Measurements from ENCODE around the gene SAMD1. TPM values are rescaled to one million over a fixed set of nuclear protein-coding genes. Genes with fewer than 3 reads are reported as not detected.

The SAMD1 gene
- polyA plus RNA-seq (2013, experiment 1 of 2): 57.9 TPM
- 59.2 TPM for polyA plus RNA-seq (2013, experiment 2 of 2)

- H2BK12ac ChIP-seq (ENCODE audit: low read length): peak within 1 kb of the TSS; percentile 84
- H3K27me3 ChIP-seq (ENCODE audit: control insufficient read depth in 3 of 3, insufficient read depth in 3 of 3, low read depth in 1 of 3, low read length in 3 of 3): peaks cover 0 to 4% (median 0%) of the 10 kb centered on the region in 3 experiments
- H3K18ac ChIP-seq (ENCODE audit: low read length): peak within 1 kb of the TSS; percentile 96
- H3K79me1 ChIP-seq (ENCODE audit: low read depth, low read length): peaks cover 4% of the 10 kb centered on the region
- H3K36me3 ChIP-seq (replicated peaks in 1 of 2; ENCODE audit: control insufficient read depth in 2 of 2, insufficient read depth in 2 of 2, low read length in 2 of 2): peaks cover 14 to 37% of the 10 kb centered on the region in 2 donors
- H2BK15ac ChIP-seq (ENCODE audit: low read length): peak within 1 kb of the TSS; percentile 97
- H3K9ac ChIP-seq (ENCODE audit: low read depth, low read length, poor library complexity): peak within 1 kb of the TSS; percentile 96
- peak within 1 kb of the TSS; percentile 75 for H3K23ac ChIP-seq (ENCODE audit: low read depth, low read length, poor library complexity)
- peak within 1 kb of the TSS; percentile 64 for H3K14ac ChIP-seq (ENCODE audit: low read length)
- H3K4me3 ChIP-seq (ENCODE audit: low read length in 2 of 2): peak within 1 kb of the TSS; percentile 86 to 98
- no peak within 1 kb of the TSS for H4K91ac ChIP-seq (ENCODE audit: low read depth, low read length, poor library complexity)
- WGBS, 2 donors (ENCODE audit: extremely low coverage in 2 of 2, insufficient read length in 2 of 2, insufficient replicate concordance in 1 of 2): no CpG with 5 or more reads among the region's 65 CpGs
- peak within 1 kb of the TSS; percentile 83 for H3K4me2 ChIP-seq (ENCODE audit: insufficient read depth, low read length, poor library complexity, severe bottlenecking)
- peaks cover 11% of the 10 kb centered on the region in 2 donors for H3K9me3 ChIP-seq (replicated peaks in 1 of 2; ENCODE audit: control insufficient read depth in 2 of 2, insufficient read depth in 1 of 2, low read depth in 1 of 2, low read length in 2 of 2)
- peak within 1 kb of the TSS; percentile 96 for H2AK5ac ChIP-seq (ENCODE audit: low read depth, low read length)
- H3K4me1 ChIP-seq (ENCODE audit: control insufficient read depth in 2 of 2, insufficient read depth in 1 of 2, low read depth in 1 of 2, low read length in 2 of 2): peaks cover 3 to 4% of the 10 kb centered on the region in 2 donors
- peak within 1 kb of the TSS; percentile 43 for H4K8ac ChIP-seq (ENCODE audit: low read depth, low read length)
- H3K4ac ChIP-seq (ENCODE audit: low read length): peak within 1 kb of the TSS; percentile 76
- peak within 1 kb of the TSS; percentile 82 for H3K27ac ChIP-seq (replicated peaks; ENCODE audit: low read length)
- peak; percentile 54 for DNase-seq (ENCODE audit: low spot score)
- H2BK120ac ChIP-seq (ENCODE audit: low read depth, low read length): no peak within 1 kb of the TSS
- peak within 1 kb of the TSS; percentile 66 for H2BK5ac ChIP-seq (ENCODE audit: low read length)
- H2AFZ ChIP-seq (ENCODE audit: low read length): peak within 1 kb of the TSS; percentile 96
Measured at GRCh38 chr19:14090509-14091080, at the start of gene SAMD1. TSS of gene SAMD1 (minus strand) at chr19:14090751.

DNA sequence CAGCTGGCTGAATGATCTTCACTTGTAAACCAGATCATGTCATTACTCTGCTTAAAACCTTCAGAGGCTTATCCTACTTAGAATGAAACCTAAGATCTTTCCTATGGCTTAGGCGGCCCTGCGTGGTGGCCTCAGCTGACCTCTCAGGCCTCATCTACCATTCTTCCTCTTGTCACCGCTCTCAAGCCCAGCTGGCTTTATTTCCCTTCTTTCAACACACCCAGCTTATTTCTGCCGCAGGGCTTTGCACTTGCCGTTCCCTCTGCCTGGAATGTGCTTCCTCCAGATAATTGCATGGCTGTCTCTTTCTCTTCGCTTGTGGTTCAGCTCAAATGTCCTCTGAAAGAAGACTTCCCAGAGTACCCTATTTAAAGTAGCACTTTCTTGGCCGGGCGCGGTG is 49.4 kb upstream of the SAMD1 start:
- Histone ChIP-seq H3K36me3 (replicated peaks in 1 of 2; ENCODE audit: control insufficient read depth in 2 of 2, insufficient read depth in 2 of 2, low read length in 2 of 2) (peaks cover 0 to 2% of the 10 kb centered on the region in 2 donors), H4K91ac (ENCODE audit: low read depth, low read length, poor library complexity) (no peak overlapping the region), H3K4ac (ENCODE audit: low read length) (no peak overlapping the region), H2AK5ac (ENCODE audit: low read depth, low read length) (no peak overlapping the region), H3K4me3 (ENCODE audit: low read length in 2 of 2) (no peak overlapping the region), H4K8ac (ENCODE audit: low read depth, low read length) (no peak overlapping the region), H3K23ac (ENCODE audit: low read depth, low read length, poor library complexity) (no peak overlapping the region), H3K27me3 (ENCODE audit: control insufficient read depth in 3 of 3, insufficient read depth in 3 of 3, low read depth in 1 of 3, low read length in 3 of 3) (no peaks in the 10 kb centered on the region), H3K9me3 (replicated peaks in 1 of 2; ENCODE audit: control insufficient read depth in 2 of 2, insufficient read depth in 1 of 2, low read depth in 1 of 2, low read length in 2 of 2) (no peaks in the 10 kb centered on the region), H2BK120ac (ENCODE audit: low read depth, low read length) (no peak overlapping the region), H3K27ac (replicated peaks; ENCODE audit: low read length) (peak overlapping the region; percentile 19), H3K4me2 (ENCODE audit: insufficient read depth, low read length, poor library complexity, severe bottlenecking) (no peak overlapping the region), H3K18ac (ENCODE audit: low read length) (no peak overlapping the region), H2AFZ (ENCODE audit: low read length) (no peak overlapping the region), H3K14ac (ENCODE audit: low read length) (no peak overlapping the region), H3K79me1 (ENCODE audit: low read depth, low read length) (peaks cover 4% of the 10 kb centered on the region), H2BK5ac (ENCODE audit: low read length) (no peak overlapping the region), H2BK15ac (ENCODE audit: low read length) (no peak overlapping the region), H3K9ac (ENCODE audit: low read depth, low read length, poor library complexity) (no peak overlapping the region), H2BK12ac (ENCODE audit: low read length) (no peak overlapping the region), H3K4me1 (ENCODE audit: control insufficient read depth in 2 of 2, insufficient read depth in 1 of 2, low read depth in 1 of 2, low read length in 2 of 2) (peaks cover 13 to 18% of the 10 kb centered on the region in 2 donors)
- no peak for DNase-seq (ENCODE audit: low spot score)
- no CpG with 5 or more reads among the region's 9 CpGs for WGBS, 2 donors (ENCODE audit: extremely low coverage in 2 of 2, insufficient read length in 2 of 2, insufficient replicate concordance in 1 of 2)

DNA sequence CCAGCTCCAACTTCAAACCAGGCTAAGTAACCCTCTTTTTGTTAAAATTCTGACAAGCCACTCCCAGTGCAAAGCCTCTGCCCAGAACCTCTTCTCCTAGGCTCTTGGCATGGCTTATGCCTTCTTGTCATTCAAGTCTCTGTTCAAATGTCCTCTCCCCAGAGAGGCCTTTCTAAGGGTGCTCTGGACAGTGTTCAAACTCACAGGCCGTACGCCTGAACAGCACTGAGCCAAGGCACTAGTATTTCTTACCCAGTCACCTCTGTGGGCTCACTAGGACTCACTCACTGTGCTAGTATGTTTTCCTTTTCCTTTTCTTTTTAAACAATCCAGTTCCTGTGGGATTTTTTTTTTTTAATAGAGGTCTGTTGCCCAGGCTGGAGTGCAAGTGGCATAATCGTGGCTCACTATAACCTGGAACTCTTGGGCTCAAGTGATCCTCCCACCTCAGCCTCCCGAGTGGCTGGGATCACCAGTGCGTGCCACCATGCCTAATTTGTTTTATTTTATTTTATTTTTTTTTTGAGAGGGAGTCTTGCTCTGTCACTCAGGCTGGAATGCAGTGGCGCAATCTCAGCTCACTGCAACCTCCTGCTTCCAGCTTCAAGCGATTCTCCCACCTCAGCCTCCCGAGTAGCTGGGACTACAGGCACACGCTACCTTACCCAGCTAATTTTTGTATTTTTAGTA is 48.2 kb upstream of the SAMD1 start:
- H2AK5ac ChIP-seq (ENCODE audit: low read depth, low read length): no peak overlapping the region
- no peak overlapping the region for H2AFZ ChIP-seq (ENCODE audit: low read length)
- peak overlapping the region; percentile 4 for H3K27ac ChIP-seq (replicated peaks; ENCODE audit: low read length)

More for the DNA sequence above, 48.2 kb upstream of the SAMD1 start:
- Histone ChIP-seq H3K4ac (ENCODE audit: low read length) (no peak overlapping the region), H2BK120ac (ENCODE audit: low read depth, low read length) (no peak overlapping the region), H4K91ac (ENCODE audit: low read depth, low read length, poor library complexity) (no peak overlapping the region), H3K4me1 (ENCODE audit: control insufficient read depth in 2 of 2, insufficient read depth in 1 of 2, low read depth in 1 of 2, low read length in 2 of 2) (peaks cover 13 to 18% of the 10 kb centered on the region in 2 donors), H3K36me3 (replicated peaks in 1 of 2; ENCODE audit: control insufficient read depth in 2 of 2, insufficient read depth in 2 of 2, low read length in 2 of 2) (peaks cover 0 to 9% of the 10 kb centered on the region in 2 donors), H3K4me2 (ENCODE audit: insufficient read depth, low read length, poor library complexity, severe bottlenecking) (no peak overlapping the region), H2BK5ac (ENCODE audit: low read length) (no peak overlapping the region), H3K9me3 (replicated peaks in 1 of 2; ENCODE audit: control insufficient read depth in 2 of 2, insufficient read depth in 1 of 2, low read depth in 1 of 2, low read length in 2 of 2) (no peaks in the 10 kb centered on the region), H3K14ac (ENCODE audit: low read length) (no peak overlapping the region), H2BK12ac (ENCODE audit: low read length) (no peak overlapping the region), H3K27me3 (ENCODE audit: control insufficient read depth in 3 of 3, insufficient read depth in 3 of 3, low read depth in 1 of 3, low read length in 3 of 3) (no peaks in the 10 kb centered on the region), H3K9ac (ENCODE audit: low read depth, low read length, poor library complexity) (no peak overlapping the region), H2BK15ac (ENCODE audit: low read length) (no peak overlapping the region), H4K8ac (ENCODE audit: low read depth, low read length) (no peak overlapping the region), H3K18ac (ENCODE audit: low read length) (no peak overlapping the region), H3K79me1 (ENCODE audit: low read depth, low read length) (peaks cover 4% of the 10 kb centered on the region), H3K4me3 (ENCODE audit: low read length in 2 of 2) (peak overlapping the region in 1 of 2 donors; percentile 57), H3K23ac (ENCODE audit: low read depth, low read length, poor library complexity) (no peak overlapping the region)
- WGBS, 2 donors (ENCODE audit: extremely low coverage in 2 of 2, insufficient read length in 2 of 2, insufficient replicate concordance in 1 of 2): no CpG with 5 or more reads among the region's 9 CpGs
- DNase-seq (ENCODE audit: low spot score): no peak
